Heart left ventricle (tissue), 16 donors: ENCODE measurements around the gene DDX27. TPM values are rescaled to one million over a fixed set of nuclear protein-coding genes. Genes with fewer than 3 reads are reported as not detected.

Source experiments
- ATAC-seq, 4 donors: fragments of 200-7000 bp; cut with Tn5 transposase; one replicate each; pipeline ENCODE4 v1.9.1; 2020 to 2022; ENCODE audit warnings: moderate library complexity in 4 of 4, mild to moderate bottlenecking in 3 of 4, moderate number of reproducible peaks in 1 of 4
- DNase-seq, 5 donors: peaks; one replicate each; pipeline ENCODE4 v3.0.0-alpha.2; 2020
- H3K27ac ChIP-seq, 12 donors: fragments of 200-600 bp; sonication (generic) in 4 of 12; one replicate each; pipeline versions ENCODE4 v1.5.0 to v1.8.0; 2016 to 2022; ENCODE audit warnings: mild to moderate bottlenecking in 2 of 12
- H3K27me3 ChIP-seq, 9 donors: fragments of 200-600 bp; sonication (generic) in 2 of 9; one replicate each; pipeline versions ENCODE4 v1.5.1 to v1.8.0; 2016 to 2022; ENCODE audit warnings: mild to moderate bottlenecking in 3 of 9
- H3K36me3 ChIP-seq, 9 donors: fragments of 200-600 bp; sonication (generic) in 2 of 9; one replicate each; pipeline versions ENCODE4 v1.5.0 to v1.8.0; 2018 to 2022; ENCODE audit warnings: mild to moderate bottlenecking in 2 of 9
- H3K4me1 ChIP-seq, 12 donors: fragments of 200-600 bp; sonication (generic) in 4 of 12; one replicate each; pipeline versions ENCODE4 v1.5.0 to v1.8.0; 2016 to 2022; ENCODE audit warnings: mild to moderate bottlenecking in 3 of 12
- H3K4me3 ChIP-seq, 12 donors: fragments of 200-600 bp; sonication (generic) in 4 of 12; one replicate each; pipeline versions ENCODE4 v1.5.0 to v1.8.0; 2017 to 2022; ENCODE audit warnings: mild to moderate bottlenecking in 9 of 12, moderate library complexity in 4 of 12
- H3K9me3 ChIP-seq, 12 donors: fragments of 200-600 bp; sonication (generic) in 4 of 12; one replicate each; pipeline versions ENCODE4 v1.5.0 to v1.8.0; 2016 to 2022; ENCODE audit warnings: mild to moderate bottlenecking in 1 of 12
- POLR2A ChIP-seq, 2 donors: fragments of 450-650 bp; IDR thresholded peaks; one replicate each; pipeline ENCODE4 v1.6.1; 2017; ENCODE audit warnings: antibody characterized with exemption in 2 of 2, mild to moderate bottlenecking in 2 of 2, moderate library complexity in 2 of 2
- WGBS, 4 donors: extraction: QIAGEN DNeasy Blood & Tissue Kit in 2 of 4; methylation state at CpG; one replicate each; pipeline versions ENCODE4 v1.1.5 to v1.1.7; 2013 to 2018; 5-methylcytosine and 5-hydroxymethylcytosine counted together
- intact Hi-C, 10 donors: fragments of 100-400 bp; cut with DNase I; formaldehyde crosslinking; loops; one replicate each; pipeline versions ENCODE4 v1.11.1 to v1.14.2; 2022
- polyA plus RNA-seq, 2 donors: library from polyadenylated mRNA; stranded (reverse); fragments of 200-250 nt; gene quantifications; one replicate each; pipeline ENCODE4 v1.2.3, GENCODE V29; 2013
- total RNA-seq, 9 donors: library from RNA; depleted of rRNA in 2 of 9; stranded (reverse); fragments of >200 nt in 2 of 9; fragmentation: NEBNext Ultra II Directional in 3 of 9; extraction: Animal tissue kit (Norgen Biotek cat#: 25700) in 3 of 9; gene quantifications; one replicate each; pipeline versions ENCODE4 v1.1.0 to v1.2.4, GENCODE V29; 2016 to 2023
- TF ChIP-seq, protein P1 (sequence below), 12 donors: fragments of 200-600 bp; sonication (generic) in 4 of 12; IDR thresholded peaks; one replicate each; pipeline versions ENCODE4 v1.5.0 to v1.8.0; 2018 to 2022; ENCODE audit warnings: antibody characterized with exemption in 12 of 12, mild to moderate bottlenecking in 5 of 12
- donor health status: ischemic (EF 13 %, LVEDD 7.1; RV severe dilation, severe dysfunction).
- donor health status: healthy with polysubstance abuse.
- donor health status: DM: no; HTN: yes; CAD: no.
- donor health status: DM: no; HTN: no; CAD: no.
- donor health status: ischemic (EF 25% LVEDD 6.9; RV normal size, moderate dysfunction).
- donor health status: ischemic (EF 25% LVEDD 5.7; RV mildly dilated, moderate dysfunction).
- donor health status: healthy.
- donor health status: DM: yes; HTN: yes; CAD: no.
- donor health status: ischemic (EF 35%, LVEDD 5.7; RV mildly dilated, moderate dysfunction).
- donor health status: nonischemic (EF 11% LVEDD 7.7; RV severe dilation, severe dysfunction).
- donor health status: DM: yes; HTN: yes; CAD: no.
- donor health status: PGD.
- donor health status: ischemic (EF 29% LVEDD 5.4; RV normal size, mild dysfunction).
- donor health status: nonischemic (EF 23%, LVEDD 6.1; RV moderate dilation, normal function).

The DDX27 gene
- total and polyA plus RNA-seq, 11 donors: 12.0 to 34.2 (median 13.9) TPM

DNA sequence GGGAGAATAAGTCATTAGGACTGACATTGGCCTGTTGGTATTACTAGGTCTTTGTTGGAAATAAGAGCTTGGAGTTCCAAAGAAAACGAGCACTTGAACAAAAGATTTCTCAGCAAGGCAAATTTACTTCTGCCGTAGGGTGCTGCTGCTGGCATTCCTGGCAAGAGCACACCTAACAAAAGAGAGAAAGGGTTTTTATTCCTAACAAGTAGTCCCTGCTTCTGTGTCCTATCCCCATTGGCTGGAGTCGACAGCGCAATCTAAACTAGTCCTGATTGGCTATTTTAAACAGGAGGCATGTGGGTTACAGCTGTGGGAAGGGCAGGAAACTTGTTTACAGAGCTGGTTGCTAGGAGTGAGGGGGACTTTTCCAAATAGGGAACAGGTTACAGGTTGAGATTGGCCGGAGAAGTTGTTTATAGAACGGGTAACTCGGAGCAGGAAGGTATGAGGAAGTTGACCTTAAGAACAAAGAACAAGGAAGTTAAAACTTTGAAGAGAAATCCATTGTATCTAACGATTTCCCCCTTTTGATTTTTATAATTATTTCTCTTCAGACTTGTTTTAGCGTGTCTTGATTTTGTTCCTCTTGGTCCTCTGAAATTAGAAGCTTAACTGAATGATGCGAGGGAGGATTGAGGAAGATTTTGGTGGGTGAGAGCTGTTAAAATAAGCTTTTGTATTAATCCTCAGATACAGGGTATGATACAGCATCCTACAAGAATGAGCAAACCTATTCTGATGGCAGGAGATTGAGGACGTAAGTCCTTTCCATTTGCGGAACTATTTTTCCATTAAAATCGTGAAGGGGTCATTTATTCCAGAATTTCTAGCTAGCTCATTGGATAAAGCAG lies 62.1 kb downstream of the DDX27 start:
- peaks cover 13 to 64% (median 34%) of the 10 kb centered on the region in 12 donors for H3K4me1 ChIP-seq
- H3K36me3 ChIP-seq: peaks cover 16 to 77% (median 66%) of the 10 kb centered on the region in 9 donors
- ATAC-seq (no peak), DNase-seq (no peak)
- peak overlapping the region in 1 of 12 donors; percentile 79 for H3K4me3 ChIP-seq
- H3K27ac ChIP-seq: peak overlapping the region in 2 of 12 donors; percentile 16 to 21
- WGBS, 4 donors: 64 to 71% (median 68%) methylated on average over 13 of the region's 13 CpGs
- intact Hi-C loops: no loop called here
- TF ChIP-seq, protein P1, sequence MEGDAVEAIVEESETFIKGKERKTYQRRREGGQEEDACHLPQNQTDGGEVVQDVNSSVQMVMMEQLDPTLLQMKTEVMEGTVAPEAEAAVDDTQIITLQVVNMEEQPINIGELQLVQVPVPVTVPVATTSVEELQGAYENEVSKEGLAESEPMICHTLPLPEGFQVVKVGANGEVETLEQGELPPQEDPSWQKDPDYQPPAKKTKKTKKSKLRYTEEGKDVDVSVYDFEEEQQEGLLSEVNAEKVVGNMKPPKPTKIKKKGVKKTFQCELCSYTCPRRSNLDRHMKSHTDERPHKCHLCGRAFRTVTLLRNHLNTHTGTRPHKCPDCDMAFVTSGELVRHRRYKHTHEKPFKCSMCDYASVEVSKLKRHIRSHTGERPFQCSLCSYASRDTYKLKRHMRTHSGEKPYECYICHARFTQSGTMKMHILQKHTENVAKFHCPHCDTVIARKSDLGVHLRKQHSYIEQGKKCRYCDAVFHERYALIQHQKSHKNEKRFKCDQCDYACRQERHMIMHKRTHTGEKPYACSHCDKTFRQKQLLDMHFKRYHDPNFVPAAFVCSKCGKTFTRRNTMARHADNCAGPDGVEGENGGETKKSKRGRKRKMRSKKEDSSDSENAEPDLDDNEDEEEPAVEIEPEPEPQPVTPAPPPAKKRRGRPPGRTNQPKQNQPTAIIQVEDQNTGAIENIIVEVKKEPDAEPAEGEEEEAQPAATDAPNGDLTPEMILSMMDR (IDR thresholded peaks at IDR 0.05): no peak
- no peak for TF ChIP-seq POLR2A (IDR thresholded peaks at IDR 0.05)
- H3K9me3 ChIP-seq: peaks cover 0 to 65% (median 25%) of the 10 kb centered on the region in 12 donors
- H3K27me3 ChIP-seq: no peaks in the 10 kb centered on the region

DNA sequence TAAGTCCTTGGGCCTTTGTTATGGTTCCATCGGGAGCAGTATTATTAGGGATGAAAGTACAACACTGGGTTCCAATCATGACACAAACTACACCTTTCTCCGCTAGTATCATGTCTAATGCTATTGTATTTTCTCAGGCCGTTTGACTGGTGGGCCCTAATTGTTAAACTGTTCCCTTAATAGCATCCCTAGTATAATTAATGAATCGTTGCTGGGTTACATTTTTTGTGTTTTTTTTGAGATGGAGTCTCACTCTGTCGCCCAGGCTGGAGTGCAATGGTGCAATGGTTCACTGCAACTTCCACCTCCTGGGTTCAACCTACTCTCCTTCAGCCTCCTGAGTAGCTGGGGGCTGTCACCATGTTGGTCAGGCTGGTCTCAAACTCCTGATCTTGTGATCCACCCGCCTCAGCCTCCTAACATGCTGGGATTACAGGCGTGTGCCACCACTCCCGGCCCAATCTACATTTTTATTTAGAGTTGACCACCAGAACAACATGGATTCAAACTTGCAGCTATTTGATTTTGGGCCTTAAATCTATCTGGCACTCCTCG lies 62.8 kb downstream of the DDX27 start:
- intact Hi-C loops: no loop called here
- TF ChIP-seq, protein P1 (IDR thresholded peaks at IDR 0.05): no peak
- no peak for TF ChIP-seq POLR2A (IDR thresholded peaks at IDR 0.05)
- H3K4me1 ChIP-seq: peaks cover 13 to 57% (median 31%) of the 10 kb centered on the region in 12 donors
- no peak for DNase-seq
- peak overlapping the region in 1 of 12 donors; percentile 79 for H3K4me3 ChIP-seq
- 79 to 92% (median 82%) methylated on average over 9 of the region's 9 CpGs for WGBS, 4 donors
- H3K27ac ChIP-seq: peak overlapping the region in 1 of 12 donors; percentile 21
- peaks cover 21 to 84% (median 73%) of the 10 kb centered on the region in 9 donors for H3K36me3 ChIP-seq
- no peak for ATAC-seq
- peaks cover 0 to 72% (median 32%) of the 10 kb centered on the region in 12 donors for H3K9me3 ChIP-seq
- no peaks in the 10 kb centered on the region for H3K27me3 ChIP-seq

DNA sequence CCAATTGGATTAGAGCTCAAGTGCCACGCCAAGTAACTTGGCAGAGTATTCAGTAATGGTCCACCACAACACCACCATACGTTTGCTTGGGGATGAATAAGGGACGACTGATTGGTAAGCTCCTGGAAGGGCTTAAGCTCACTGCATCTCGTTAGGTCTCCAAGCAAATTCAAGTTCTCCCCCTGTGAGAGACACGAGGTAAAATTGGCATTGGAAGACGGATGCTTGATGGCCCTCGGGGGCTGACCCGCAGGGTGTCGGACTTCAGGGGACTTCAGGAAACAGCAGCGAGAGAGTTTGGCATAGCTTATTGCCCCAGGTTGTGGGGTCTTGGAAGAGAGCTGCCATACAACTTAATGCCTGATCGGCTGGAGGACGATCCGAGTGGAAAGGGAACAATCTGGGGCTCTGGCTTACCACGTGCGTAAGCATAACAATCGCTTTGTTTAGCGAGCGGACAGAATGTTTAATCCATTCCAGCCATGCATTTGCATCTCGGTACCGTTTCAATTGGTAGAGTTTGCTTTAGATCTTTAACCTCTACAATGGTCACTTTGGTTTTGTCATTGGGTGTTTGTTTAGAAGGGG lies 63.5 kb downstream of the DDX27 start:
- 76 to 86% (median 79%) methylated on average over 20 of the region's 20 CpGs for WGBS, 4 donors
- Histone ChIP-seq H3K27me3 (no peaks in the 10 kb centered on the region), H3K36me3 (peaks cover 25 to 91% (median 80%) of the 10 kb centered on the region in 9 donors), H3K27ac (no peak overlapping the region), H3K4me1 (peaks cover 13 to 58% (median 30%) of the 10 kb centered on the region in 12 donors), H3K4me3 (peak overlapping the region in 1 of 12 donors; percentile 13), H3K9me3 (peaks cover 0 to 79% (median 39%) of the 10 kb centered on the region in 12 donors)
- TF ChIP-seq, protein P1 (IDR thresholded peaks at IDR 0.05): no peak
- no peak for TF ChIP-seq POLR2A (IDR thresholded peaks at IDR 0.05)
- ATAC-seq: no peak
- no peak for DNase-seq
- intact Hi-C loops: no loop called here
